RPMI8226 (cell line): Measurements from ENCODE around the gene HNRNPDL.

Experiments
- DNase-seq: peaks from one replicate; pipeline ENCODE4 v3.0.0-alpha.2; 2015

Gene HNRNPDL

DNA sequence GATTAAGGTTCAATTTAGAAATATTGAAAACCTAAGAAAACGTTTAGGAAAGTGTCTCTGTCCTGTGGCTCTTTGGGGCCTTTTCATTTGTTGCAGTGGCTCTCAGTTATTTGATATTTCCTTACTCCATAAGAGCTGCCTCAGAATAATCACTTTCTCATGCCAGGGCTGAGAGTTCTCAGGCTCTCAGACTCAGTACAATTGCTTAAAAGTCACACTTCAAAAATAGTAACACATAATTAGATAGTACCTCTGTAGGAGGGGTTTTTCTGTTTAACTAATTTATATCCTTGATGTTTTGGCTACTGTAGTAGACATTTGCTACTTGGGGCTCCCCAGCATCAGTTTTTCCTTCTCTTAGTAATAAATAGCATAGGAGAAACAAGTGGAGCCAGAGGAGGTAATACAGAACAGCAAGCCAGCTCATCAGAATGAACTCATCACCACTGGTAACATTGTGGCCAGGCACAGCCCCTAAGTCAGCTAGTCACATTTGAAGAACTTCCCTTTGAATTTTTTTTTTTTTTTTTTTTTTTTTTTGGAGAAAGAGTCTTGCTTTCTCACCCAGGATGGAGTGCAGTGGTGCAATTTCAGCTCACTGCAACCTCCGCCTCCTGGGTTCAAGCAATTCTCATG is 48.5 kb downstream of the HNRNPDL start:
- no peak for DNase-seq

GRCh38 chr4:82381235-82381634 is 49.0 kb downstream of the HNRNPDL start:
- no peak for DNase-seq

DNA sequence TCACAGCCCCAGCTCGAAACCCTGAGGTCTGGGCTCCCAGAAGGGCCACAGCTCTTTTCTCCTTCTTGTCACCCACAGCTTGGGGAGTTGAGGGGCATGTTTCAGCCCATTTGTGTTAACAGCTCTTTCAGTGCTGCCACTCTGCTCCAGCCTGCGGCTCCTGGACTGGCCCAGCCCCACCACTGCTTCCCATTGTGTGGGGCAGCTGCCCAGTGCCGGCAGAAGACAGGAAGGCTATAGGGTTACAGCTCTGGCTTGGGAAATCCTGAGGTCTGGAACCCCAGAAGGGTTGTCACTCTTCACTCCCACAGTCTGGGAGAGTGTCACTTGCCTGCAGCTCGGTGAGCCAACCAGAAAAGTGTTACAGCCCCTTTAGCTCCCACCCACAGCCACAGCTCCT is 49.4 kb downstream of the HNRNPDL start:
- no peak for DNase-seq

DNA sequence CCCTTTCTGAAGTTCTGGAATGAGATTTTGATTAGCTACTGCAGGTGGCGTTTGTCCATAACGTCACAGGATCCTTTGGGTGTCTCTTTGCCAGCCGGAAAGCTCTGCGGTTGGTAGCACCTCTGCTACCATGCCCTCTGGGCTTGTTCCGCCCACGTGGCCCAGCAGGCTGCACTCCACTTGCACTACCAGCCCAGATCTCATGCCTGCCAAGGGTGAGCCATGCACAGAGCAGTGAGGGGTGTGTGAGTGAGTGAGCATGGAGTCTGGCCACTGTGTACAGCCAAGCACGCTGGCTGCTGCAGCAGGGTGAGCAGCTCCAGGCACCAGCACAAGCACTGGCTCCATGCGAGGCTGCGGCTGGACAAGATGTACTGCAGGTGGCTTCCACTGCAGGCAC is 49.9 kb downstream of the HNRNPDL start:
- DNase-seq, result no peak

DNA sequence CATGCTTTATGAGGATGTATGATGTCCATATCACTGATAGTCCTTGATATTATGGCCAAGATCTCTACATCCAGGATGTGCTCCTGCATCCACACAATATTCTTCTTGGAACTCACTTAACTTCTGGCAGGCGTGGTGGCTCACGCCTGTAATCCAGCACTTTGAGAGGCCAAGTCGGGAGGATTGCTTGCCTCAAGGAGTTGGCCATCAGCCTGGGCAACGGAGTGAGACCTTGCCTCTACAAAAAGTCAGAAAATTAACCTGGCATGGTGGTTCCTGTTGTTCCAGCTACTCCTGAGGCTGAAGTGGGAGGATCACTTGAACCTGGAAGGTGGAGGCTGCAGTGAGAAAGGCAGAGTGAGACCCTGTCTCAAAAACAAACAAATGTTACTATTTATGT is 54.2 kb downstream of the HNRNPDL start:
- DNase-seq, result no peak

GRCh38 chr4:82373816-82374625 is 56.2 kb downstream of the HNRNPDL start, which contains the start of gene HNRNPD:
HNRNPD (minus strand) TSS chr4:82373991; CDS start chr4:82373678, 313 bp downstream.
- peak; percentile 96 for DNase-seq

- no peak for DNase-seq
These were observed 56.8 kb downstream of the HNRNPDL start for GRCh38 chr4:82373486-82373815.
